NOMO-1 (cell line): Measurements from ENCODE around the gene TEX36.
A peak's percentile ranks its signal among the peaks of the same experiment; 100 is the strongest.
"Not testable (repeated sequence)": the region's sequence is repeated elsewhere in the genome, so short reads cannot be mapped to it uniquely, and the experiment has no call there.

Source experiments
- DNase-seq, 2 experiments: peaks; one replicate each; lab custom pipeline; 2025; ENCODE audit not compliant: unreplicated experiment in 2 of 2; lab: John Stamatoyannopoulos, UW

Gene TEX36, protein sequence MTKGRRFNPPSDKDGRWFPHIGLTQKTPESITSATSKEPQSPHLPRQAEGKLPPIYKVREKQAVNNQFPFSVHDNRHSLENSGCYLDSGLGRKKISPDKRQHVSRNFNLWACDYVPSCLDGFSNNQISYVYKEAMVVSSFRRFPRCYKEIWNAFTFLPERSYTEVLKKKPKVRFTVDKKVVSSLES

DNA sequence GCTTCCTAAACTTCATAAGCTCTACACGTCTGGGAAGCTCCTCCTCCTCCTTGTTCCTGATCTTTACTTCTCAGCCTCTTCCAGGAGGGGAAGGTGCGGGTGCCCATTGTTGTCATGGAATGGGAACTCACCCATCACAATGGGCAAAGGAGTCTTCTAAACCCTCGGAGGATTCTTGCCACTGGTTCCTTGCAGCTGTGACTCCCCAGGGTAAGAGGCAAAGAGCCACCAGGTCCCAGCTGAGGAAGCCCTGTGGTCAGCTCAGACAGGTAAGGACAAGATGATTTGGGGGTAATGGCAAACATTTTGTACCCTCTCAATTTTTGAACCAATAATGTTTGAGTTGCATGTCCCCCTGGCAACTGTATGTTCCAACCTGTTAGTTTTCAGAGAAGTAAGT is at the start of gene TEX36:
TEX36 (minus strand) TSS at position 101 of the 400 bp plus-strand sequence. CDS start 174 bp downstream, outside the sequence.
- no peak for DNase-seq

DNA sequence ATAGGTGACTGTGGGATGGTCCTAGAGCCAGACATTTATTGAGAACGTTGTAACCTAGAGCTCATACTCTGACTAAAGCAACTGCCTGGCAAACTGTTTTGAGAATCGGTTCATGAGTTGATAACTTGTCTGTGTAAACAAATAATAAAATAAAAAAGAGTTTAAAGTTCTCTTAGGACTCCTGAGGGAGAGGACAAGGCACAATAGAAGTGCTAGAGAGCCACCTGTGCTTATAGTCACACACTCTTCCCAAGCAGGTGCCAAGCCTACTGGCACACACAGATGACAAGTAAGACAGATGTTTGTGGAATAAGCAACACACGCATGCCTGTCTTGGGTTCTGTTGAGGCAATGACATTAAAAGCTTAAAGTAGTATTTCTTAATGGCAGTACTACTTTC is 44.5 kb upstream of the TEX36 start:
- no peak for DNase-seq

DNA sequence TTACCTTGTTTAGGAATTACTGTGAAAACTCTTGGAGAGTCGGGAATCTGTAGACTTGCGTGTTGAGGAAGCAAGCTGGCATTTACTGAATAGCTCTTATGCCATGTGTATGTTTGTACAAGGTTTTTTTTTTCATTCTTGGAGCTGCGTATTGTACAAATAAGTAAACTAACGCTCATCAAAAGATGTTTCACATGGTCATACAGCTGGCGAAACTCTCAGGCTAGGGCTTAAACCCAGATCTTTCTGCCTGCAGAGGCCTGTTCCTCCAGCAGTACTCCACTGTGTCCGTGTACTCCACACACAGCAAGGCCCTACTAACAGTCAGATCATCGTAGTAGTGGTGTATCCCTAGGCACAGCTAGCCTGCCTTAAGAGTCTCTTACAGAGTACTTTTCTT is 44.0 kb upstream of the TEX36 start:
- DNase-seq: no peak

DNA sequence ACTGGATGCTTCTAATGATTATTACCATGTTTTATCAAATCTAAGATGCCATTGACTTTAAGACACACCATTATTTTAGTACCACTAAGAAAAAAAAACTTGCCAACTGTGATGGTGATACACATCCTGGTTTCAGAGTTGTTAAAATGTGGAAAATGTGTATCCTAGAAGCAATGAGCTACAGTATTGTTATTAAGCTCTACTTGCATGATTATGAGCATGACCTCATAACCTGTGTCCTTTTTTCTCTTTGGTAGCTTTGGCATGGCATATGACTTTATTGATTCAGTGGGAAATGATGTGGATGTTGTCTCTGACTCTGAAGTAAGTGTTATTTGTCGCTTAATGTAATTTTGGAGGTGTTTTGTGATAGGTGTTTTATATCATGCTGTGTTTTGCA is 39.8 kb upstream of the TEX36 start:
- DNase-seq: no peak

DNA sequence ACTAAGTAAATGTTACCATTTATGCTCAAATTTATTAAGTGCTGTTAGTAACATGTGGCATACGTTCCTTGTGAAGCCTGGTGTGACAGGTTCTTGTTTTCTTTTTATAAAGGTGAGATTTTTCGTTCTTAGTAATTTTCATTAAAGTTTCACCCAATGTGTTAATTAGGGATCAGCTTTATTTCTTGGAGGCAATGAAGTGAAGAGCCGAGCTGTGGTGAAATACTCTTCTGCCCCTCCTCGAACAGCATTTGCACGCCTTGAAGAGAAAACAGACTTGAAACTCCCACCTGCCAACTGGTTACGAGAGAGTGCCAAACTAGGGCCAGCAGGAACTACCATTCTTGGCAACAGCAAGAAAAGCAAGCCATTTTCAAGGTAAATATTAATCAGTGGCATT is 38.1 kb upstream of the TEX36 start:
- DNase-seq: no peak

DNA sequence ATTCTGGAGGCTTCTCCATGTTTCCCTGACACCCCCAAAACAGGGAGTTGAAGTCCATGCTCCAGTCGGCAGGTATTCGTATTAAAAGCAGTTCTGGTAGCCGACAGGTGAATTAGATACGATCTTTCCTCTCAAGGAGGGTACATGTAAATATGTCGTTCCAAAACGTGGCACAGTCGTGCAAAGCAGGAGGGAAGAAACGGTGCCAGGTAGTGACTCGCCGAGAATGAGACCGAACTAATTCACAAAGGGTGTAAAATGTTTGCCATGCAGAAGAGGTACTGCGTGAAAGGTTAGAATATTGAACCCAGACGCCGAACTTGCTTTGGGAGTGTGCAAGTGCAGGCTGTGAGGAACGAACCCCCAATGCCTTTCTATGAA is 37.0 kb upstream of the TEX36 start:
- no peak for DNase-seq

DNA sequence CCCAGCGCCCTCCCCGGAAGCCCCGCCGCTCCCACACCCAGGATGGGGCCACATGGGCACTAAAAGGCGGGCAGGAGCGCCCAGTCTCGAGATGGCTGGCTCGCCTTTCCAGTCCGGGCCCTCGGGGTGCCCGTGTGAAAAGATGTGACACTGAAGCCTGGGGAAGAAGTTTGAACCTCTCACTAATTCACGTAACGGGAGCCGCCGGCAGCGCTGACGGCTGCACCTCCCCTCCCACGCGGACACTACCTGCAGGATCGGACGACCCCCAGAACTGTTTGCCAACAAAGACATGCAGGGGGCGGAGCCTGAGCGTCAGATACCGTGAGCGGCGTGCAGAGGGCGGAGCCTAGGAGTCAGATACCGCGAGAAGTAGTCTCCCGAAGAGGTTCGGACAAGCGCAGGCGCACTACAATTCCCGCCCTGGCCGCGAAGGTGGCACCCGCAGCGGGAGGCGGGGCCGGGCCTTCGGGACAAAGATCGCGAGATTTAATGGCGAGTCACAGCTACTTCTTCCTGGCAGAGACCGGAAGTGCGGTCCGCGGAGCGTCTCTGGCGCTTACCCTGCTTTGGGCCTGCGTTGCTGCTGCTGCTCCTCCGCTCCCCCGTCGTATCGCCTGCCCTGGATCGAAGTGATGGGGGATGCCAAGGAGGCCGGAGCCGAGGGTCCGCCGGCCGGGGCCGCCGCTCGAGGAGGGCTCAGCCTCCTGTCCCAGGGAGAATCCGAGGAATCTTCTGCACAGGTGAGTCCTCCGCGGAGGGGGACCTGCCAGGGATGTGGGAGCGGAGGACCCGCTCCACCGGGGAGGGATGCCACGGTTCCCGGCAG is 36.4 kb upstream of the TEX36 start, which contains the start of gene EDRF1:
EDRF1 (plus strand) TSS at position 537 of the 829 bp plus-strand sequence; CDS start at position 636, 99 bp downstream.
- DNase-seq: peak; percentile 96 to 98

DNA sequence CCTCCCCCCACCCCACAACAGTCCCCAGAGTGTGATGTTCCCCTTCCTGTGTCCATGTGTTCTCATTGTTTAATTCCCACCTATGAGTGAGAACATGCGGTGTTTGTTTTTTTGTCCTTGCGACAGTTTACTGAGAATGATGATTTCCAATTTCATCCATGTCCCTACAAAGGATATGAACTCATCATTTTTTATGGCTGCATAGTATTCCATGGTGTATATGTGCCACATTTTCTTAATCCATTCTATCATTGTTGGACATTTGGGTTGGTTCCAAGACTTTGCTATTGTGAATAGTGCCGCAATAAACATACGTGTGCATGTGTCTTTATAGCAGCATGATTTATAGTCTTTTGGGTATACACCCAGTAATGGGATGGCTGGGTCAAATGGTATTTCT is 31.8 kb upstream of the TEX36 start:
- not testable (repeated sequence) for DNase-seq

DNA sequence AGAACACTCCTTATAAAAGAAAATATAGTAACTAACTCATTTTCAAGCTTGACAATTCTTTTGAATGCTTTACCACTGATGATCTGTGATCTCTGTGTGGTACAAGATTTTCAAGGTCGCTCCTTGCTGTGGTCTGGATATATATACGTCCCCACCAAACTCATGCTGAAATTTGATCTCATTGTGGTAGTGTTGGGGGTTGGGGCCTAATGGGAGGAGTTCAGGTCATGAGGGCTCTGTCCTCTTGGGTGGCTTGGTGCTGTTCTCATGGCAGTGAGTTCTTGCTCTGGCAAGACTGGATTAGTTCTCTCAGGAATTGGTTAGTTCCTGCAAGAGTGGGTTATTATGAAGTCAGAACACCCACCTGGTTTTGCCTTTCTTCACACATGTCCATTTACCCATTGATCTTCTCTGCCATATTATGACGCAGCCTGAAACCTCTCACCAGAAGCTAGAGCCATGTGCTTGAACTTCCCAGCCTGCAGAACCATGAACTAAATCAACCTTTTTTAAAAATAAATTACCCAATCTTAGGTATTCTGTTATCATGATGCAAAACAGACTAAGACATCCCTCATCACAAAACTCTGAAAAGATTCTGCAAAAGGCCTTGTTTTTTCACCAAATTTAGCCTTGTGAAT is 28.3 kb upstream of the TEX36 start:
- DNase-seq: no peak

DNA sequence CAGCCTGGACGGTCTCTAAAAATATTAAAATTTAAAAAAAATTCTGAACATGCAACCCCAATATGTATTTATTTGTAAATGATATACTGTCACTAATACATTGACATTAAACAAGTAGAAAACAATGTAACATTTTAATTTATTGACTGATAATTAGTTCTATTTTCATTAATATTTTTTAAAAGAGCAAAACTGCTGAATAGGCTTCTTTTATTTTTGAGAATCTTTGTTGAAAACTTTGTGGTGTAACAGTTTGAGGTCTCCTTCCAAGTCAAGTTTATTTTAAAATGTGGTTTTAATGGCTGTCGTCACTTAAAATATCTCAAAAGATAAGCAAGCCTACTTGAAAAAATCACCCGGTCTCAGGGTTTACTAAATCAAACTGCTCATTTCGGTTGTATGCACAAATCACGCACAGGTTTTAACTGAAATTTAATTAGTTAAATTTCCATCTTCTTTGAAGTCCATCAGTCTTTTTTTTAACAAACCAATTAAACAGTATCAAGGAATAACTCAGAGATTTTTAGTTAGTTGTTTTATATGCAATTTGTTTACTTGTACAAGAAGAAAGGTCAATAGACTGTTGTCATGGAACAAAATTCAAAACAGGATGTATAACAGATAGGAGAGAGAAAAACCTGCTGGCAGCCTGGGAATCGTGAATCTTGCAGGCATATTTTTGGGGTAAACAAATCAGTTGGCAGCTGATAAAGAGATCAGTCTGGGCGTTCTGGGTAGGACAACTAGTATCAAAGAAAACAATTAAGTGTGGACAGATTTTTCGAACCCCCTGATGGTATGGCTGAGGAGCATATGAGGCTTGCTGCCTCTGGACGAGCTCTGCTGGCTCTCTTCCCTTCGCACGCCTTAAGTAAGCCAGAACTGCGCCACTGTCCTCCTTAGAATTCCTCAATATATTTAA is 26.9 kb upstream of the TEX36 start:
- DNase-seq: no peak

DNA sequence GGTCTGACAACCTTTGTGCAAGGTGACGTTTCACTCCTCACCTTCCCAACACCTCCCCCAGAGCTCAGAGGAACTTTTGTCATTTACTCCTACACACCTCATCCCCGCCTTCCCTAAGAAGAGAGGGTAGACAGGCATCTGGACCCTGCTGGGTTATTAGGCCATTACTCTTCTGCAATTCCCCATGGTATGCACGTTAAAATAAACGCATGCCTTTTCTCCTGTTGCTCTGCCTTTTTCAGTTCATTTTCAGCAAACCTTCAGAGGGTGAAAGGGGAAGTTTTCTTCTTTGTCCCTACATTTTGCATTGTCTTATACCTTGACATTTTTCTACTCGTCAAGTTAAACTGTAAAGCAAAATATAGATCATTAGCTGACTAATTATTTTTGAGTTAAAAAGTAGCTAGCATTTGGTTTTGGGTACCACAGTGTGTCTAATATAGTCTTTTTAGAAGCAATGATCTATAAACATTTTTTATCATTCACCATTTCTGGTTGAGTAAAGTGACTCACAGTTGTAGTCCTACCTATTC is 26.1 kb upstream of the TEX36 start:
- DNase-seq: no peak

DNA sequence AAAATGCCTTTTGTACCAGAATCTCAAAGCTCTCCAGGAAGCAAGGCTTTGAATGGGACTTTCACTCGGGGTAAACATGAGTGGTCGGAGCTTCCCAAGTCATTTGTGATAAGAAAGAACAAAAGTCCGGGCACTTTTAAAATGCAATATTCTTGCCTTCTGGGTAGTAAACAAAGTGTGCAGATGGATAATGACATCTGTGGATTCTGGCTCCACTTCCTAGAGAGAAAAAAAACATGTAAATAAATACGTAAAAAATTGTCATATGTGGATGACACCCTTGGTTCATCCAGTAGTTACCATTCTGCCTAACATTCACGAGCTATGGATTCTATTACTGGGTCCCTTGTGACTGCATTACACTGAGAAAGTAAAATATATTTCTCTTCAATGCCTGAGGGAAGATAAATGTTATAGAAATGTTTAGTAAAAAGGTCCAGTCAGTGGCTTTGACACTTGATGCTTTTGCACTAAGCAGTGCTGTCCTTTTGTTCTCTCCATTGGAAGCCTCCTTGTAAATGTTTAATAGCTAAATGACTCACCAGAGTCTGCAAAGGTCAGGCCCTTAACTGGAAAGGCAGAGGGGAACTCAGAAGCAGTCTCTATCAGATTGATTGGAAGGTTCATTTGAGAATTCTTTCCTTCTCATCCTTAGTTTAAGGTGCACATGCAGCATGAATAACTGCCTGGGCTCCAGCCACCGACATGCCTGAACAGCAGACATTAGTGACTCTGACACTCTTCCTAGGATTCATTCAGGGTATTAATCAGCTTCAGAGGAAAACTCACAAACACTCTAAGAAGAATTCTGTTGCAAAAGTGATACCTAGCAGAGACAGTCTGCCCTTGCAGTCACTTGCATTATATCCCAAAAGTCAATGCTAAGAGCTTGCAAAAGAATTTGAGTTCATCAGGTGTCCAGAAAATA is 24.8 kb upstream of the TEX36 start:
- DNase-seq: no peak

DNA sequence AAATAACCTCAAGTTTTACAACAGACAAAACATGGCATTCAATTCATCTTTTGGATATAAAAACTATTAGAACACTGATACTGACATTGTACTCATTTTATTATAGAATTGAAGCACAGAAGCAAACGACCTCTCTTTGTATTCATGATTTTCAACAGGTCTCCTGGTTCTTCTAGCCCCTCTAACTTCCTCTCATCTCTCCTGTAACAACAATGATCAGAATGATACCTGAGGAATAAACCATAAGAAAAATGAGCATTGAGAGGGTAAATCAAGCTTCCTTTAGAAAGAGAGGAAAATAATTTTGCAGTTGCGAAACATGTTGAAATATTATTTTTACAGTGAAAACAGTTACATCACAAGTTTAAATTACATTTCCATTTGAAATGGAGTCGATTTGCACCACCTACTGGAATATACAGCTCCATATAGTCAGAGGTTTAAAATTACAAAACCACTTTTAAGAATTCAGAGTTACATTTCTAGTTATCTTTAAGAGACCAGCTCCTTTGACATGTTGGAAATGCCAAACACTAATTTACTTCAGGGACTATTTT is 17.5 kb upstream of the TEX36 start:
- peak in 1 of 2 experiments; percentile 21 for DNase-seq

DNA sequence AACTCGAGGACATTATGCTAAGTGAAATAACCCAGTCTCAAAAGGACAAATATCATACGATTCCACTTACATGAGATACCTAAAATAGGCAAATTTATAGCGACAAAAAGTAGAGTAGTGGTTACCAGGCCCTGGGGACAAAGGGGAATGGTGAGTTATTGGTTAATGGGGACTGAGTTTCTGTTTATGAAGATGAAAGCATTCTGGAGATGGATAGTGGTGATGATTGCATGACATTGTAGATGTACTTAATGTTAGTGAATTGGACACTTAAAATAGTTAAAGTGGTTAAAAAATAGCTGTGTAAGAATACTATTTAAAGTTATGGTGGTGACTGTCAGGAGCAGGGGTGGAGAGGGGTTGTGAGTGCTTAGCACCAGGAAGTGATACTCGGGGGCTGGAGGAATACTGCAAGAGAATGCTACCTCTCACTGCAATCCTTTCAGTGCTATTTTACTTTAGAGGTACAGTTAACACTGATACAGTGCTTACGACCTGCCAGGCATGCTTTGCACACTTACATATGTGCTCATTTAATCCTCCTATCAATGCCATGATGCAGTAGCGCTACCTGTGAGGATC is 16.7 kb upstream of the TEX36 start:
- DNase-seq: no peak

DNA sequence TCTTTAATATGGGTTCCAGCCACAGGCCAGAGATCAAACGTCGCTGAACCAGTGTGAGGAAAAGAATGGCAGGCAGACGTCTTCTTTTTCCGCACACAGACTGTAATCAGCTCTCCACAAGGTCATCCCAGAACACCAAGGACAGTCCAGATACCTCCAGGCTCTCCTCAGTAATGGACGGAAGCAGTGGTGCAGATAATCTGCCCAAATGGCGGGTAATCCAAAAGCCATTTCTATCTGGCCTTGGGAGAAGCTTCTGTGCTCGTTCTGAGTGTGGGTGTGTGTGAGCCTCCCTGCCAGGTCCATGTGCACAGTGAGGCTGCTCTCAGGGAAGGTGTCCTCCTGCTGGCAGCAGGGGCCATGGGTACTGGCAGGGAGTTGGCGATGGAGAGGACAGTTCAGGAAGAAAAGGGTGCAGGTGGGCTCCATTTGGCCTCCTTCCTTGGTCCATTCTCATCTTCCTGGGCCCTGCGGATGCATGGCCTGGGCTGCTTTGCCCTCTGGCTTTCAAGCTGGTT is 15.6 kb upstream of the TEX36 start:
- DNase-seq: no peak

DNA sequence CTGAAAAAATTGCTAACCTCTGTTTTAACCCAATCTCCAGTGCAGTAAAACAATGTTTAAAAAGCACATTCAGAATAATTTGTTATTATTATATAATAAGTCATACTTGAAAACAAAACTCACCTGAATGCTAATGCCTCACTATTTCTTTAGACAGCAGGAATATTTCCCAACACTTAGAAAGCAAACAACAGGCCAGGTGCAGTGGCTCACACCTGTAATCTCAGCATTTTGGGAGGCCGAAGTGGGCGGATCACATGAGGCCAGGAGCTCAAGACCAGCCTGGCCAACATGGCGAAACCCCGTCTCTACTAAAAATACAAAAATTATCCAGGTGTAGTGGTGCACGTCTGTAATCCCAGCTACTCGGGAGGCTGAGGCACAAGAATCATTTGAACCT is 13.9 kb upstream of the TEX36 start:
- DNase-seq: not testable (repeated sequence)

DNA sequence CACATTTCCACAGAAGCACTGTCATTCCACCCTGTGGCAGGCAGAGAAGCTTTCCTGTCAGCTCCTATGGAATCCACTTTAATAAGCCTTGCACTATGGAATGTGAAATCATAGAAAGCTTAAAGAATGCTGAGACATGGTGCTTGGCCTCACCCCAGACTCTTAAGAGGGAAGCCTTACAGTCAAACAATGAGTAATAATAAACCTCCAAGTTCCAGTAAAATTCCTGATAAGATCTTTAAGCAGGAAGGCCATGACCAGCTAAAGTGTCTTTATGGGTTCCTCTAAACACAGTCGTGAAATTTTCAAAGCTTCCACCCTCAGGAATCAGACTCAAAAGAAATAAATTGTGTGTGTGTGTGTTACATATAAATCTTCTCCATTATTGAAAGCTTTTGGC is 11.9 kb upstream of the TEX36 start:
- no peak for DNase-seq

DNA sequence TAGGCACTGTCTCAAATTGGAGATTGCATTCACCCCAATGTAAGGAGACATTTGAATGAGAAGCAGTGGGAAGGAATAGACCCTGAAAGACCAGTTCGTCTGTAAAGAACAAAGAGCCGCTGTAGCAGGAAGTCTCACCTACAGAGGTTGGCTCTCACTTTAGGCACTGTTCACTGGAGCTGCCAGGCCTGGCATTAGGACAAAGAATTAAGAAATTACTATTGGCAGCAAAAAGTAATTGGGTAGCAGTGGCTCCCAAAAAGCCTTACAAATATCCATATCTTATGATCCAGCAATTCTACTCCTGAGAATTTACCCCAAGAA is 10.5 kb upstream of the TEX36 start:
- DNase-seq: no peak
